K562 (cell line): ENCODE results near the gene C2. TPM values are rescaled to one million over a fixed set of nuclear protein-coding genes. Genes with fewer than 3 reads are reported as not detected.
A peak's percentile ranks its signal among the peaks of the same experiment; 100 is the strongest.

Source experiments
- BMI1 ChIP-seq: fragments of 150-350 bp; IDR thresholded peaks from 2 replicates; pipeline ENCODE4 v1.6.1; 2014; ENCODE audit warnings: low read length
- CBX2 ChIP-seq: fragments of 200-600 bp; sonication (generic); IDR thresholded peaks from one replicate; pipeline ENCODE4 v1.6.1; 2012; ENCODE audit warnings: mild to moderate bottlenecking, low read length, inconsistent platforms; ENCODE audit not compliant: insufficient read depth, poor library complexity, severe bottlenecking
- CHD1 ChIP-seq: fragments of 200-600 bp; sonication (generic); IDR thresholded peaks from one replicate; pipeline ENCODE4 v1.6.1; 2012; ENCODE audit warnings: mild to moderate bottlenecking, moderate library complexity, low read length, inconsistent platforms
- ETV1 ChIP-seq: fragments of 450-650 bp; conservative IDR thresholded peaks from 2 replicates; pipeline ENCODE4 v1.6.1; 2016; ENCODE audit warnings: missing genetic modification characterization, control low read depth, low read depth, missing compliant biosample characterization
- FOXP4 ChIP-seq: sonication (generic); formaldehyde crosslinking; IDR thresholded peaks from 2 replicates; pipeline ENCODE4 v1.8.0; 2022; ENCODE audit warnings: mild to moderate bottlenecking, missing genetic modification reagents, borderline replicate concordance
- GATA2 ChIP-seq: sonication (generic); formaldehyde crosslinking; IDR thresholded peaks from 2 replicates; pipeline ENCODE4 v1.4.0; 2020; ENCODE audit warnings: mild to moderate bottlenecking, missing genetic modification reagents
- GATAD2A ChIP-seq: fragments of 450-650 bp; IDR thresholded peaks from 2 replicates; pipeline ENCODE4 v1.6.1; 2017
- HOXB6 ChIP-seq: fragments of 250-450 bp; sonication (Bioruptor Pico); IDR thresholded peaks from 2 replicates; pipeline ENCODE4 v1.5.1; 2022; ENCODE audit warnings: mild to moderate bottlenecking, borderline replicate concordance
- IFI16 ChIP-seq: fragments of 250-450 bp; sonication (Bioruptor Pico); IDR thresholded peaks from 2 replicates; pipeline ENCODE4 v2.1.2; 2022; ENCODE audit warnings: mild to moderate bottlenecking, inconsistent platforms
- JUND ChIP-seq, 2 experiments: IDR thresholded peaks; 2 replicates in 1 of 2; 3 replicates in 1 of 2; pipeline ENCODE4 v1.6.1; 2011; ENCODE audit warnings: borderline replicate concordance in 2 of 2, low read depth in 2 of 2, low read length in 2 of 2, improper control_type of control experiment in 1 of 2, missing biosample characterization in 1 of 2, missing genetic modification characterization in 1 of 2, missing genetic modification reagents in 1 of 2
- MCM2 ChIP-seq: fragments of 450-650 bp; IDR thresholded peaks from 2 replicates; pipeline ENCODE4 v1.6.1; 2017; ENCODE audit warnings: low read depth, mild to moderate bottlenecking
- MECOM ChIP-seq: fragments of 250-450 bp; sonication (Bioruptor Pico); IDR thresholded peaks from 2 replicates; pipeline ENCODE4 v1.8.0; 2022; ENCODE audit warnings: inconsistent platforms
- MITF ChIP-seq: IDR thresholded peaks from 2 replicates; pipeline ENCODE4 v1.6.1; 2014; ENCODE audit warnings: antibody characterized with exemption
- MYNN ChIP-seq, 2 experiments: sonication (generic); formaldehyde crosslinking in 1 of 2; IDR thresholded peaks; 2 replicates each; pipeline versions ENCODE4 v1.5.0 to v1.6.1; 2016 to 2020; ENCODE audit warnings: antibody characterized with exemption in 1 of 2, missing genetic modification reagents in 1 of 2
- NR1H2 ChIP-seq: sonication (generic); formaldehyde crosslinking; IDR thresholded peaks from 2 replicates; pipeline ENCODE4 v1.4.0; 2020; ENCODE audit warnings: mild to moderate bottlenecking, missing genetic modification reagents
- PHF20 ChIP-seq: fragments of 450-650 bp; IDR thresholded peaks from 2 replicates; pipeline ENCODE4 v1.6.1; 2018; ENCODE audit not compliant: partially characterized antibody
- POLR2G ChIP-seq: fragments of 200-400 bp; formaldehyde crosslinking; IDR thresholded peaks from 2 replicates; pipeline ENCODE4 v1.6.1; 2017; ENCODE audit warnings: low read depth, mild to moderate bottlenecking, antibody characterized with exemption, low read length, moderate library complexity
- POLR2H ChIP-seq: IDR thresholded peaks from 2 replicates; pipeline ENCODE4 v1.6.1; 2016; ENCODE audit warnings: missing genetic modification characterization, low read depth, mild to moderate bottlenecking, control low read depth, missing compliant biosample characterization, moderate library complexity
- RBM14 ChIP-seq: fragments of 200-400 bp; formaldehyde crosslinking; IDR thresholded peaks from 2 replicates; pipeline ENCODE4 v1.6.1; 2018; ENCODE audit warnings: low read depth, mild to moderate bottlenecking, low read length, moderate library complexity, borderline replicate concordance; ENCODE audit not compliant: insufficient read depth
- THRAP3 ChIP-seq: fragments of 450-650 bp; IDR thresholded peaks from 2 replicates; pipeline ENCODE4 v1.6.1; 2016; ENCODE audit warnings: mild to moderate bottlenecking, inconsistent platforms, borderline replicate concordance
- WHSC1 ChIP-seq: IDR thresholded peaks from one replicate; pipeline ENCODE4 v1.6.1; 2012; ENCODE audit warnings: low read length, control low read depth, inconsistent platforms
- ZNF134 ChIP-seq: fragments of 250-450 bp; sonication (Bioruptor Pico); conservative IDR thresholded peaks from 2 replicates; pipeline ENCODE4 v1.4.0; 2020
- ZNF766 ChIP-seq: fragments of 200-800 bp; sonication (Bioruptor generic); conservative IDR thresholded peaks from 2 replicates; pipeline ENCODE4 v1.6.1; 2016; ENCODE audit warnings: missing genetic modification characterization, missing compliant biosample characterization
- ZNF77 ChIP-seq: fragments of 250-450 bp; sonication (Bioruptor Pico); IDR thresholded peaks from 2 replicates; pipeline ENCODE4 v1.5.0; 2020
- polyA plus RNA-seq, 8 experiments: library from polyadenylated mRNA; depleted of rRNA in 4 of 8; stranded (reverse) in 5 of 8; unstranded in 3 of 8; fragments of >200 nt; fragmentation: Nextera tagmentation in 2 of 8; fragmentation: Illumina TruSeq in 1 of 8; extraction: Ambion mirVana in 2 of 8; extraction: Trizol in 1 of 8; gene quantifications; 2 replicates each; pipeline versions ENCODE4 v1.2.1 to v1.2.3, GENCODE V29; 2011 to 2014; ENCODE audit warnings: inconsistent platforms in 1 of 8, missing spikeins in 1 of 8
- total RNA-seq, 7 experiments: library from RNA; depleted of rRNA in 6 of 7; stranded (reverse); fragments of >200 nt in 6 of 7; fragmentation: Illumina TruSeq in 2 of 7; extraction: Trizol in 2 of 7; gene quantifications; 2 replicates each; pipeline versions ENCODE4 v1.2.1 to v1.2.3, GENCODE V29; 2011 to 2021; ENCODE audit warnings: low replicate concordance in 1 of 7
- TF ChIP-seq, protein P1 (sequence below): fragments of 200-800 bp; sonication (Bioruptor generic); IDR thresholded peaks from 2 replicates; pipeline ENCODE4 v1.6.1; 2017; ENCODE audit warnings: missing genetic modification characterization, missing compliant biosample characterization

C2 gene
- total and polyA plus RNA-seq, 9 of the 15 experiments (the other 6 are each of a cell fraction or from before 2014, with no cell fraction given), result 0.05 to 1.1 (median 0.39) TPM; not detected in 1

- TF ChIP-seq JUND (IDR thresholded peaks at IDR 0.05; ENCODE audit: borderline replicate concordance, low read depth, low read length) (no peak), JUND (tag; IDR thresholded peaks at IDR 0.05; ENCODE audit: borderline replicate concordance, low read depth, low read length) (peak; percentile 99; the same call in 2 of the 3 replicates), NR1H2 (CRISPR knock-in tag) (no peak), MYNN (IDR thresholded peaks at IDR 0.05) (peak; percentile 64; the same call in 1 of the 2 replicates), MYNN (CRISPR knock-in tag; IDR thresholded peaks at IDR 0.05) (no peak), RBM14 (no peak), PHF20 (peak; percentile 97), BMI1 (peak; percentile 97), POLR2H (peak; percentile 84), ZNF77 (no peak), POLR2G (peak; percentile 94), MECOM (CRISPR knock-in tag) (no peak), MITF (no peak), ZNF766 (CRISPR knock-in tag) (peak; percentile 89), CHD1 (no peak), HOXB6 (CRISPR knock-in tag) (no peak), THRAP3 (no peak), GATA2 (CRISPR knock-in tag) (no peak), ETV1 (tag) (peak; percentile 94), IFI16 (CRISPR knock-in tag) (no peak), WHSC1 (no peak), MCM2 (no peak), FOXP4 (CRISPR knock-in tag) (no peak), ZNF134 (CRISPR knock-in tag) (0 out of 2 replicates have a peak, but pooled peaks have one; percentile 4), CBX2 (no peak), GATAD2A (no peak)
- TF ChIP-seq, protein P1, sequence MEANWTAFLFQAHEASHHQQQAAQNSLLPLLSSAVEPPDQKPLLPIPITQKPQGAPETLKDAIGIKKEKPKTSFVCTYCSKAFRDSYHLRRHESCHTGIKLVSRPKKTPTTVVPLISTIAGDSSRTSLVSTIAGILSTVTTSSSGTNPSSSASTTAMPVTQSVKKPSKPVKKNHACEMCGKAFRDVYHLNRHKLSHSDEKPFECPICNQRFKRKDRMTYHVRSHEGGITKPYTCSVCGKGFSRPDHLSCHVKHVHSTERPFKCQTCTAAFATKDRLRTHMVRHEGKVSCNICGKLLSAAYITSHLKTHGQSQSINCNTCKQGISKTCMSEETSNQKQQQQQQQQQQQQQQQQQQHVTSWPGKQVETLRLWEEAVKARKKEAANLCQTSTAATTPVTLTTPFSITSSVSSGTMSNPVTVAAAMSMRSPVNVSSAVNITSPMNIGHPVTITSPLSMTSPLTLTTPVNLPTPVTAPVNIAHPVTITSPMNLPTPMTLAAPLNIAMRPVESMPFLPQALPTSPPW, result peak; percentile 97
Measured at GRCh38 chr6:31971993-31972708, 44.6 kb downstream of the C2 start, which contains the start of gene DXO (continued).
